ENCODE data around the gene MXI1.

DNA sequence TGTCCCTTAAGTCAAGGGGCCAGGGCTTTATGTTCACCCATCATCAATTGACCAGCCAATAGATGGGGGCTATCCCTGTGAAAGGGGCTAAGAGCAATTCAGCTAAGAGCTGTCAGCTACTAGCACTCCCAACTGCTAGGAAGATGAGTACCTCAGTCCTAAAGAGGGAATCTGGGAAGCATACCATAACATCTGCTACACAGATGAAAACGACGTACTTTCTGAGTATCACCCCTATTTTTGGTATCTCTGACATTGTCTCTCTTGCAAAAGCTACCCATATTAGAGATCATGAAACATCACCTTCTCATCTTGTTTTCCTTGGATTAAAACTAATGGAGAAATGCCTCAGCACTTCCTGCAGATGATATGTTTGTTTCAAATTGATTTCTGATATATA lies 104.8 kb downstream of the MXI1 start:
- TF ChIP-seq CTCF (IDR thresholded peaks at IDR 0.05; ENCODE audit: insufficient read depth, low read depth, low read length) (no peak), EZH2 (IDR thresholded peaks at IDR 0.05; ENCODE audit: insufficient read depth, low read length) (no peak)
